ENCODE results near the gene SYDE1. TPM values are rescaled to one million over a fixed set of nuclear protein-coding genes. Genes with fewer than 3 reads are reported as not detected.

SYDE1 gene
- total RNA-seq, 2 experiments from 2014 or later: 0.22 TPM; not detected in 1

- H3K4me3 Mint-ChIP-seq: no peak overlapping the region
- Histone ChIP-seq H3K27me3 (ENCODE audit: control insufficient read depth in 1 of 2, insufficient read depth in 2 of 2, low read length in 2 of 2) (no peaks in the 10 kb centered on the region), H3K4me3 (ENCODE audit: low read length) (no peak overlapping the region), H3K4me1 (ENCODE audit: insufficient read depth, low read length) (no peaks in the 10 kb centered on the region), H3K36me3 (ENCODE audit: insufficient read depth, low read length) (no peaks in the 10 kb centered on the region), H3K27ac (ENCODE audit: low read depth in 1 of 2, low read length in 2 of 2) (no peak overlapping the region), H3K9me3 (ENCODE audit: control insufficient read depth in 1 of 2, insufficient read depth in 1 of 2, low read length in 2 of 2) (peaks cover 0 to 3% of the 10 kb centered on the region in 2 experiments)
- no peak for DNase-seq
- no peak for TF ChIP-seq CTCF (IDR thresholded peaks at IDR 0.05)
- peaks cover 8% of the 10 kb centered on the region for H3K4me1 Mint-ChIP-seq (ENCODE audit: low read depth)
- no peaks in the 10 kb centered on the region for H3K27me3 Mint-ChIP-seq
- CTCF ChIA-PET: no interaction called here
- H3K9me3 Mint-ChIP-seq: no peaks in the 10 kb centered on the region
- H3K36me3 Mint-ChIP-seq (ENCODE audit: low read depth): no peaks in the 10 kb centered on the region
- no peak for ATAC-seq (ENCODE audit: poor library complexity)
- H3K27ac Mint-ChIP-seq: no peak overlapping the region
- intact Hi-C loops (cut with DNase I, micrococcal nuclease): no loop called here
- POLR2A ChIA-PET: no interaction called here
Observed at GRCh38 chr19:15136234-15136954, 29.2 kb downstream of the SYDE1 start.

GRCh38 chr19:15137777-15138176 is 30.6 kb downstream of the SYDE1 start:
- Histone ChIP-seq H3K27ac (ENCODE audit: low read depth in 1 of 2, low read length in 2 of 2) (no peak overlapping the region), H3K4me3 (ENCODE audit: low read length) (no peak overlapping the region), H3K36me3 (ENCODE audit: insufficient read depth, low read length) (no peaks in the 10 kb centered on the region), H3K4me1 (ENCODE audit: insufficient read depth, low read length) (no peaks in the 10 kb centered on the region), H3K9me3 (ENCODE audit: control insufficient read depth in 1 of 2, insufficient read depth in 1 of 2, low read length in 2 of 2) (peaks cover 0 to 3% of the 10 kb centered on the region in 2 experiments), H3K27me3 (ENCODE audit: control insufficient read depth in 1 of 2, insufficient read depth in 2 of 2, low read length in 2 of 2) (no peaks in the 10 kb centered on the region)
- ATAC-seq (ENCODE audit: poor library complexity) (no peak), DNase-seq (no peak)
- POLR2A ChIA-PET: no interaction called here
- CTCF ChIA-PET: no interaction called here
- H3K4me1 Mint-ChIP-seq (ENCODE audit: low read depth): no peaks in the 10 kb centered on the region
- no peaks in the 10 kb centered on the region for H3K36me3 Mint-ChIP-seq (ENCODE audit: low read depth)
- intact Hi-C loops (cut with DNase I, micrococcal nuclease): loop anchor here in 1 of 2 experiments (2.0 kb wide), 1 partner anchor 25 kb away; no protein-coding TSS in a partner anchor
- no peak overlapping the region for H3K4me3 Mint-ChIP-seq
- no peak for TF ChIP-seq CTCF (IDR thresholded peaks at IDR 0.05)
- H3K9me3 Mint-ChIP-seq: no peaks in the 10 kb centered on the region
- H3K27me3 Mint-ChIP-seq: no peaks in the 10 kb centered on the region
- no peak overlapping the region for H3K27ac Mint-ChIP-seq

- intact Hi-C loops (cut with DNase I, micrococcal nuclease): loop anchor here in 1 of 2 experiments (2.0 kb wide), 1 partner anchor 26 kb away; no protein-coding TSS in a partner anchor
- no peak for ATAC-seq (ENCODE audit: poor library complexity)
- Mint-ChIP-seq H3K4me1 (ENCODE audit: low read depth) (no peaks in the 10 kb centered on the region), H3K27me3 (no peaks in the 10 kb centered on the region), H3K9me3 (no peaks in the 10 kb centered on the region), H3K4me3 (no peak overlapping the region), H3K27ac (no peak overlapping the region), H3K36me3 (ENCODE audit: low read depth) (no peaks in the 10 kb centered on the region)
- Histone ChIP-seq H3K9me3 (ENCODE audit: control insufficient read depth in 1 of 2, insufficient read depth in 1 of 2, low read length in 2 of 2) (peaks cover 0 to 3% of the 10 kb centered on the region in 2 experiments), H3K36me3 (ENCODE audit: insufficient read depth, low read length) (no peaks in the 10 kb centered on the region), H3K4me1 (ENCODE audit: insufficient read depth, low read length) (no peaks in the 10 kb centered on the region), H3K4me3 (ENCODE audit: low read length) (no peak overlapping the region), H3K27ac (ENCODE audit: low read depth in 1 of 2, low read length in 2 of 2) (no peak overlapping the region), H3K27me3 (ENCODE audit: control insufficient read depth in 1 of 2, insufficient read depth in 2 of 2, low read length in 2 of 2) (no peaks in the 10 kb centered on the region)
- ChIA-PET CTCF (no interaction called here), POLR2A (no interaction called here)
- no peak for TF ChIP-seq CTCF (IDR thresholded peaks at IDR 0.05)
- DNase-seq: no peak
Observed at GRCh38 chr19:15138427-15138826, 31.2 kb downstream of the SYDE1 start.

All from CD4-positive, alpha-beta T cell (primary cell).